NCI-H1436 treated with DMSO at 0.1 percent for 48 hours (cell line): ENCODE data around the gene RPGRIP1L.
A peak's percentile ranks its signal among the peaks of the same experiment; 100 is the strongest.

Experiments
- DNase-seq: peaks from one replicate; lab custom pipeline; 2025; lab: John Stamatoyannopoulos, UW

The RPGRIP1L gene

DNA sequence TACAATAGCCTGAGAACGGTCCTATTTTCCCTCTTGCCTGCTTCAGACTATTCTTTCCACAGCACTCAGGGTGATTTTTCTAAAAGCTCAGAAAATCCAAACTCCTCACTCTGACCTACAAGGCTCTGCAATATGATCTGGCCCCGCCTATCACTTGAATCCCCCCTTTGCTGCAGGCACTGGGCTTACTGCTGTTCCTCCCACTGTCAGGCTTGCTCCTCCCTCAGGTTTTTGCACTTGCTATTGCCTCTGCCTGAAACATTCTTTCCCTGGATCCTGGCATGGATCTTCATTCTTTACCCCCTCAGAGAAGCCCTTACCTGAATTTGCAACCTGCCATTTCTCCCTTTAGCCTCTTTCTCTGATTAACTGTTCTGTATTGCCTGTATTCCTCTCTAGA is 52.3 kb downstream of the RPGRIP1L start:
- DNase-seq = no peak

DNA sequence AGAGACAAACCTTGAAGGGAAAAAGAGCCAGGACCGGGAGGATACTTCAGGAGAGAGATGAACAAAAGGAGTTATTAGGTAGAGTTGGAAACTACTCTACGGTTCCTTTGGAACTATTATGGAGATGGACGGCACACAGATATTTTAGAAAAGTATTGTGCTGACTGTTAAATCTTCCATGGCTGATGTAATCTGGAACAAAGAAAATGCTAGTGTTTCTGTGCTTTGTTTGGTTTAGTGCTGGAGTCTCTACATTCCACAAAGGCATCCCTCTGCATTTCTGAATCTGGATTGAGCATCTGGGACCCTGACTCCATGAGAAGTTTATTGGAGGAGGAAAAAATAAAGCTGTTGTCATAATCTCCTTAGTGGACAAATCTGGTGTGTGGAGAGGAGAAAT is 57.2 kb downstream of the RPGRIP1L start:
- no peak for DNase-seq

DNA sequence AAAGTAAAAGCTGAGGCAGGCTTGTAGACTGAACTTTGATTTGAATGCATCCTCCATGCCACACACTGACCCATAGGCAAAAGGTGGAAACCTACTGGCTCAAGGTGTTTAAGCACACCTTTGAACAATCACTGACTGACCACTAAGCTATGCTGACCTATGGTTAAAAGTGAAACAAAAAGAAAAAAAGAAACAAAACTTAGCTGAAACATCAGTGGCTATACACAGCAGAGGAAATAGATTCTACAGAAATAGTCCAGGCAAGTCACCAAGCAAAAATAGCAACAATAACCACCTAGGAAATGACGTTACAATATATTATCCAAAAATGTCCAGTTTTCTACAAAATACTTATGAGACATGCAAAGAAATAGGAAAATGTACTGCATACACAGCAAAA is 60.2 kb downstream of the RPGRIP1L start:
- no peak for DNase-seq

DNA sequence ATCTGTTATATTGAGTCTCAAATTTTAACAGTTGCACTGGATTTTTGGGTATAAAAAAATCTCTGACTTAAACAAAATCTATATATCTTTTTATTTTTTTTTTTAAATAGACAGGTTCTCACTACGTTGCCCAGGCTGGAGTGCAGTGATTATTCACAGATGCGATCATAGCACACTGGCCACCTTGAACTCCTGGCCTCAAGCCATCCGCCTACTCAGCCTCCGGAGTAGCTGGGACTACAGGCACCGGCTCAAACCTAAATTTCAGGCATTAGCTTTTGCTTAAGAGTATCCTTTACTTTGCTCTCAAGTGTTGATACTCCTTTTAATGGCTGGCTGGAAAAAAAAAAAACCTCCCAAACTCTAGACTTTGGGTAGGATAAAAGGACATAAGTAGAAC is 61.6 kb downstream of the RPGRIP1L start:
- DNase-seq = no peak

DNA sequence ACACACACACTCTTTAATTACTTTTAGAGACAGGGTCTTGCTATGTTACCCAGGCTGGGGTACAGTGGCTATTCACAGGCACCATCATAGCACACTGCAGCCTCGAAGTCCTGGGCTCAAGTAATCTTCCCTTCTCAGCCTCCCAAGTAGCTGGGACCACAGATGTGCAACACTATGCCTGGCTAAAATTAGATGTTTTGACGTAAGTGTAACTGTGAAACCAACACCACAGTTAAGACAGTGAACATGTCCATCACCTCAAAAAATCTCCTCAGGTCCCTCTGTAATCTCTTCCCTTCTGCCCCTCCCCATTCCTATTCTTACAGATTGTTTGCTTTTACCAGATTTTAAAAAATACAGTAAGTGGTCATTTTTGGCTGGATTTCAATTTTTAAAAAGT is 66.7 kb downstream of the RPGRIP1L start:
- DNase-seq = no peak

DNA sequence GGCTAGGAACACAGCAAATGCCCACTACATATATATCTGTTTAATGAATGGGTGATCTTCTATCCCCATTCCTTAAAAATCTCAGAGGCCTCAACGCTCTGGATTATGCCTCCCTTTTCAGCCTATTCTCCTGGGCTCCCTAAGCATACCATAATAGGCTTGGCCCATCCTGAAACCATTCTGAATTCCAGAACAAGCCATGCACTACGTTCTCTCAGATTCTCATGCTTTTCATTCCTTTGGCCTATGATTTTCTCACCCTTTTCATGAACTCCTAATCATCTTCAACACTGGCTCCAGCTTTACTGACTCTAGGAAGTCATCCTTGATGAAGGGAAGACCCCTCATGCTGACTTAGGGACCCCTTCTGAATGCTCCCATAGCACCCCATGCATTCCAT is 71.1 kb downstream of the RPGRIP1L start:
- no peak for DNase-seq

DNA sequence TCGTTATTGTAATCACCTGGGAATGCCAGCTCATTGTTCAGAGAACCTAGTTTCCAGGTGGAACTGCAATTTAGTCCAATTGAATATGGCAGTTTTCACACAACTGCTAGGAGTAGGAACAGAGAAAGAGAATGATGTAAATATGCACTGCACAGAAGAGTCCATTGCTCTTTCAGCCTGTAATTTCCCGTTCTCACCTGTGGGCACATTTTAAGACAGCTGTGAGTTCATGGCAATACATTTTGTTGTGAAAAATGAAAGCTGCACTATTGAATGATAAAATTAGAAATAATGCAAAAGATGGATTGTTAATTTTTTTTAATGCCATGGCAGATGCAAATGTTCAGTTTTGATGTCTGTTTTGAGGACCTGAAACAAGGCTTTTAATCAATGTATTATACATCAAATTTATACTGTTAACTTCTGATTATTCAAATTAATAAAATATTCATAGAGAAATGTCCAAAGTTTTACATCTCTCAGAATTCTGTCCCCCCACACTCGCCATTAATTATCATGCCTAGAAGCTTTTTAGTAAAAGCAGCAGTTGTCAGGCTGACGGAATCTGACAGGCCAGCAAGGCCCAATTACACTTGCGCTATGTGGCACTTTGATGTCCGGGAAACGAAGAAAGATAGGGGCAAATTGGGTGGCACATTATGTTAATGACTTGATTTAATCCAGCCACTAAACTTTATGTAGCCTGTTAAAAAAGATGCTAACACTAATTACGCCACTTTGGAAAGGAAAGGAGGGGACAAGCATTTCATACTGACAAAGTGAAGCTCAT is 72.2 kb downstream of the RPGRIP1L start:
- DNase-seq = peak; percentile 0

DNA sequence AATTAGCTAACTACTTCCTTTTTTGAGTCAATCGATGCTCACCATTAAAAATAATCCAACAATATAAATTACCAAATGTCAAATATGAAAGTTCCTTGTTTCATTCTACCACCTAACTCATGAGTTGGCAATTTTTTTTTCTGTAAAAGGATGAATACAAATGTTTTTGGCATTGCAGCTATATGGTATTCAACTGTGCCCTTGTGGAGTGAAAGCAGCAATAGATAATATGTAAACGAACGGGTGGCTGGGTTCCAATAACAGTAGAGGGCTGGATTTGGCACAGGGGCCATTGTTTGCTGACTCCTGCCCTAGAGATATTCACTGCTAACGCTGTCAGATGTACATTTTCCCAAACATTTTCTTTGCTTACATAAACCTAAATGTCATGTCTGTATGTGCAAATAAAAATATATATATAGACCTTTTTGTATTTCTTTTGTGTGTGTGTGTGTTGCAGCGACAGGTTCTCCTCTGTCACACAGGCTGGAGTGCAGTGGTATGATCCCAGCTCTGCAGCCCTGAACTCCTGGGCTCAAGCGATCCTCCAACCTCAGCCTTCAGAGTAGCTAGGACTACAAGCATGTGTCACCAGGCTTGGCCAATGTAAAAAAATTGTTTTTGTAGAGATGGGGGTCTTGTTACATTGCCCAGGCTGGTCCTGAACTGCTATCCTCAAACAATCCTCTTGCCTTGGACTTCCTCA is 73.9 kb downstream of the RPGRIP1L start:
- DNase-seq = no peak

DNA sequence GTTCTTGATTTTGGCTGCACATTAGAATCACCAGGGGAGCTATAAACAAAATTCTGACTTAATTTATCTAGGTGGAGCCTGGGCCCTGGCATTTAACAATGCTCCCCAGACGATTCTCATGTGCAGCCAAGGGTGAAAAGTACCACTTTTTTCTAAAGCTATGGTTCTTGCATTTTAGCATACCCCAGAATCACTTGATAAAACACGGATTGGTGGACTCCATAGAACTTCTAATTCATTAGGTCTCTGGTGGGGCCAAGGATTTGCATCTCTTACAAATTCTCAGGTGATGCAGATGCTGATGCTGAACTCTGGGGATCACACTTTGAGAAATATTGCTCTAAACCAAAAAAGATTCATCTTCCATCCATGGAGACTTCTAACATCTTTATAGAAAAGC is 74.5 kb downstream of the RPGRIP1L start:
- peak; percentile 0 for DNase-seq

DNA sequence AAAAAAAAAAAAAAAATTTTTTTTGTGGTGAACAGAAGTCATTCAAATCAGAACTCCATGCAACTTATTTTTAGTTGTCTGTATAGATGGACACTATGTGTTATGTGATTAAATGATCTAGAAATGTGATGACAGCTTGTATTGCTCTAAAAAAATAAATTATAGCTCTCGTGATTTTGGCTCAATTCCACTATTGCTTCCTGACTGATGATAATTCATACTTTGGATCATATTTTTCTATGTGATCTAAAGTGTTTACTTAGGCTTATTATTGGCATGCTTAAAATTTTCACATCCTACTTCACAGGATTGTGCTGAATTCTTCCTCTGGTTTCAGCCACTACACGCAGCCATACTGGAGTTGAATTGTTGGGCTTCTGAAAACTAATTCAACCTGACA is 76.8 kb downstream of the RPGRIP1L start:
- DNase-seq = no peak

DNA sequence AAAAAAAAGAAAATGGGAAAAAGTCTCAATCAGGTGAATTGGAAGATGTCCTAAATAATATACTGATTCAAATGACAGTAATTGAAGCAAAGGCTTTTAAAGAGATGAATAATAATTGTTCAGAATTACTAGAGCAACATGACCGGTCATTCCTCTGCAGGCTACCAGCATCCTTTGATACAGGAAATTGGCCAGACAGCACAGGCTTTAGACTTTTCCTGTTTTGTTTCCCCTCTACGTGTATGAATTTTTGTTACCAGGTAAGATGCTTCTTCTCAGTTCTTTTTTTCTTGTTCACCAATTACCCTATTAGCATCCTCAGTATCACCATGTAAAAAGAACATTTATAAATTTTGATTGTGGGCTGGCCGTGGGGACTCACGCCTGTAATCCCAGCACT is 77.5 kb downstream of the RPGRIP1L start:
- DNase-seq = no peak

DNA sequence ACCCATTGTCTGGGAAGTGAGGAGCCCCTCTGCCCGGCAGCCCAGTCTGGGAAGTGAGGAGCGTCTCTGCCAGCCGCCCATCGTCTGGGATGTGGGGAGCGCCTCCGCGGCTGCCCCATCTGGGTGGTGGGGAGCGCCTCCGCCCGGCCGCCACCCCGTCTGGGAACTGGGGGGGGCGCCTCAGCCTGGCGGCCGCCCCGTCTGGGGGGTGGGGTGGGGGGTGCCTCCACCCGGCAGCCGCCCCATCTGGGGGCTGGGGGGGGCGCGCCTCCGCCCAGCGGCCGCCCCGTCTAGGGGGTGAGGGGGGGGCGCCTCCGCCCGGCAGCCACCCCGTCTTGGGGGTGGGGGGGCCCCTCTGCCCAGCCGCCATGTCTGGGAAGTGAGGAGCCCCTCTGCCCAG is 78.4 kb downstream of the RPGRIP1L start:
- DNase-seq = no peak

DNA sequence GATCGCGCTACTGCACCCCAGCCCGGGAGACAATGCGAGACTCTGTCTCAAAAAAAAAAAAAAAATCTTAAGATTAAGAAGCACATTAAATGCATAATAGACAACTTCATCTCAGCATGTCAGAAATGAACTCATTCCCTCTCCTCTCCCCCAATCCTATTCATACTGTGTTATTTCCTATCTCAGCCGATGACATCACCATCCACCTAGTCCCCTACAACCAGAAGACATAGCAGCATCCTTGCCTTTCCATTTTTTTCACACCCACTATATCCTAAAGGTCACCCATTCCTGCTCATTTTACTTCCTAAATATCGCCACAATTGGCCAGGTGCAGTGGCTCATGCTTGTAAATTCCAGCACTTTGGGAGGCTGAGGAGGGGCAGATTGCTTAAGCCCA is 81.3 kb downstream of the RPGRIP1L start:
- DNase-seq = no peak

DNA sequence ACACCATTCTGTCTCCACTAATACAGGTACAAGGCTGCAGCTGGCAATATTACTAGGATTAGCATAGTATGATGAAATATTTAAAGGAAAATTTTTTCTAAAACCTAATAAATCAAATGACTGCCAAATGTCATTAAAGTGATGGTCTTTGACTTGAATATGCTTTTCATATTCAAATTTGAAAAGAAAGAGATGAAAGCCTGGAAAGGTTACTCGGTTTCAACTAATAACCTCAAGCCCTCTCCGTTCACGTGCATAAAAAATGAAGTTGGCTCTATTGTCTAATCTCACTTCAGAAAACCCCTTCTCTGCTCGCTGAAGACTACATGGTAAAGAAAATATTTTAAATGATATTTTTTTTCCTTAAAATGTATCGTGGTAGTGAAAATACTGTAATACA is 83.2 kb downstream of the RPGRIP1L start:
- DNase-seq = no peak

DNA sequence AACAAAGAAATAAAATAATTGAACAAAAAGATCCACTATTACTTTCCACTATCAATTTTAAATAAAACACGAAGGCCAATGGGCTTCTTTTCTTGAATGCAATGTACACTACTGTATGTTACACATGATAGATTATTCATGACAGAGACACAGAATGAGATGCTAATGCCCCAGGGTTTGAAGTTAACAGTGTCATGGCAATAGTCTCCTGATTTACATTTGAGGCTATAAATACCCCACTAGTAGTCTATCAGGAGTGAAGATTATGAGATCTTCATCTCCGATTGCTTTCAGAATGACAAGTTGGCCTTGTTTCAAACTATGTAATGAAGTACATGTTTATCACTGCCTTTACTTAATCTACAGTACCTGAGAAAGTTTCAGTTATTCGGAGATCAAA is 84.4 kb downstream of the RPGRIP1L start:
- no peak for DNase-seq

DNA sequence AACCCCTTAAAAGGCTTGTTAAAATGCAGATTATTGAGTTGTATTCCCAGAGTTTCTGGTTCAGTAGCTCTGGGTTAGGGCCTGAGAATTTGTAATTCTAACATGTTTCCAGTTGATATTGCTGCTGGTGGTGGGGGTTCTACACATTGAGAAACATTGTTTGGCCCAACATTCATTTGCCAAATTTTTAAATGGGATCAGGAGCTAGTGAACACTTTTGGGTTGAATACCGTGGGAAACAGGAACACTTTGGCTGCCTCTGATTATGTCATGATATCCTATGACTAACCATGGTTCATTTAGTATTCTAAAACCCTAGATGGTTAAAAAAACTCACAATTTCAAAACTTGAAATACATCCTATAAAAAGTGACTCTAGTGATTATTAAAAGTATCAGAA is 89.3 kb downstream of the RPGRIP1L start:
- no peak for DNase-seq

DNA sequence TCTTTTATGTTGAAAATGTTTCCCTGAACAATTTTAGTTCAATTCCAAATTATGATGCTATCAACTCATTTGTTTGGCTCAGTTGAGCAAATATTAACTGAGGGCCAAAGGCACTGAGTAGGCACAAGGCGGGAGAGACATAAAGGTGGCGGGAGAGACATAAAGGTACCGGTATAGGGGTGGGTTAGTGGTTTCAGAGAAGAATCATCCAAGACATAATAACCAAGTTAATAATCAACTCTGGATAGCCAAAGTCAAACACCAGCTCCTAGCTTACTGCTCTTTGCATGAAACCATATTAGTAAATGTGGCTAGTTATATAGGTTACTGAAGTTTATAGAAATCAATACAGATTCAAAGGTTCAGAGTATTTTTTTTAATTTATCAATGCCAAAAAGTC is 91.7 kb downstream of the RPGRIP1L start:
- DNase-seq = no peak

DNA sequence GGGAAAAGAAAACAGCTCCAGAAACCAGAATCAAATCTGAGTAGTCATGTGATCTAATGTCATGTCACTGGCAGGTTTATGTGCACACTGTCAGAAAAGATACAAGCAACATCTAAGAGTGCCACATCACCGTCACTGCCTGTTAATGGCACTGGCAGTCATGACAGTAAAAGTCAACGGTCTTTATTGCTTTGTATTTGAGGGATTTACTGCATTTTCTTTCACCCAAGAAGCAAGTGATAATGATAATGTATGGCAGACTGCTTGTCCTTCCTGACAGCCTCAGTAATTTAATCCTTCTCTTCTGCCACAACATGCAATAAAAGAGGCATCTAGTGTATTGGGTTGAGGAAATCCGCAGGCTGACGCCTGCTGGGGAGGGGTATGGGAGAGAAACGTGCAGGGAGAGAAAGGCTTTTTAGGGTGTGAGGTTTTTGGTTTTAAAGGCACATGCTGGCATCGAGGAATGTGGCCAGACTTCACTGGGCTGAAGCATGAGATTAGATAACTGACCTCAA is 92.4 kb downstream of the RPGRIP1L start:
- no peak for DNase-seq

DNA sequence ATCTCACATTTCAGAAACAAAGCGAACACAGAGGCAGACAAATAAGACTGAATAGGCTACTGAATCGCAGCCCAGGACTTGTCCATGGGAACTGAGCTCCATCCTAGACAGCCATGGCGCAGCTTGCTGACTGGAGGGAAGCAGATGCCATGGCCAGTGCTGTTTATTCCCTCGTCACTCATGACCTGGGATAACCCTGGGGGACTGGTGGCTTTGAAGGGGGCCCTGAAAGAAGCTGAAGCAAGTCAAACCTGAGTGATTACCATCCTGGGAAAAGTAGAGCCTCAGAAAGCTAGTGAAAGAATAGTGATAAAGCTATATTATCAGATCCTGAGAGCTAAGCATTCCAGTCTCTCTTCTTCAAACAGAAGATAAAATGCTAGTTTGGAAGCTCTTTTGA is 94.1 kb downstream of the RPGRIP1L start:
- no peak for DNase-seq

DNA sequence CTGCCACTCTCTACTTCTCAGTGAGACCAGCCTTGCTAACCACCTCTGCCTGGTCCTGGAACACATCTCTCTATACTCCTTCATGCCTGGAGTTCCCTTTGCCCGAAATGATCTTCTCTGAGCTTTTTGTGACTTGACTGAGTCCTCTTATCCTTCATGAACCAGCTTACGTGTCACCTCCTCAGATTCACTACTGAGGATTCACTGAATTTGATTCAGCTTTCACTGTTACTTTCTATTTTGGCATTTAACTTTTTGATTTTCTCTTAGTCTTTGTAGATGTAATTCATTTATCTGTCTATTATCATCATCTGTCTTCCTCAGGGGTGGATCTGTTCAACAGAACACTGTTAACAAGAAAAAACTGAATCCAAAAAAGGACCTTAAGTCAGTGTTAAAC is 95.6 kb downstream of the RPGRIP1L start:
- DNase-seq = no peak

DNA sequence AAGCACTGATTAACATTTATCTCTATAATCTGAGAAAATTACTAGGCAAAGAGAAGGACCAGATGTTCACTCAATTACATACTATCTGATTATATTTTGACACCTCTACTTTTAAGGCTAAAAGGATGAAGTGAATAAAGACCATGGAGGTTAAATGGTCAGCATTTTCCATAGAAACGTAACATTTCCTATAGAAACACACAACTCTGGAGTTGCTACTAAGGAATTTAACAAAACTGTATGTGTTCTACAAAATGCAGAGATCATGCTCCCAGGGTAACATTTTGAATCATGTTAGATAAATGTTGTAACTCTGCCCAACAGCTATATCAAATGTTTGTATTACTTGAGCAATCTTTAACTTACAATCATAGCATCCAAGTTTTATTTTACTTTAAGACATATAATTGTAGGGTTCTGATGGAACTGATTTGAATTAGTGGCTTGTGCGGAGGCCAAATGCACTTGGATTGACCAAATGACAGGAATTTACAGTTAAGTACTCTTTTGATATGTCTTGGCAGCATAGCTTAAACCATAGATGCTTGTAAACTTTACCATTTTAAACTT is 97.7 kb downstream of the RPGRIP1L start:
- no peak for DNase-seq

DNA sequence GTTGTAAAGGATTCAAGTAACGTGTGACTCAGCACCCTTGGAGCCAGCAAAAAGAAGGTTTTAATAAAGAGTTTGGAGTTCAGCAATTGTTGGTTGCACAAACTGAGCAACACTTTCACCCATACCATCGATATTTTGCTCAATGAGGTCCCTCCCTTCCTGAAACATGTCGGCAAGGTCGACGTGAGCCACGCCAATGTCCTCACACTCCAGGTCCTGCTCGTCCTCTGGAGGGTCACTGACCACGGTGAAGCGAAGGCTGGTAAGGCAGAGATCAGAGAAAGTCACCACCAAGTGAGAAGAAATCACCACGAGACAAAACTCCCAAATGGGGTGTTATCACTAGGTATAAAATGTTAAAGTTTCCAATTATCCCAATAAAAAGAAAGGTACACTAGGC is 98.3 kb downstream of the RPGRIP1L start:
- no peak for DNase-seq

DNA sequence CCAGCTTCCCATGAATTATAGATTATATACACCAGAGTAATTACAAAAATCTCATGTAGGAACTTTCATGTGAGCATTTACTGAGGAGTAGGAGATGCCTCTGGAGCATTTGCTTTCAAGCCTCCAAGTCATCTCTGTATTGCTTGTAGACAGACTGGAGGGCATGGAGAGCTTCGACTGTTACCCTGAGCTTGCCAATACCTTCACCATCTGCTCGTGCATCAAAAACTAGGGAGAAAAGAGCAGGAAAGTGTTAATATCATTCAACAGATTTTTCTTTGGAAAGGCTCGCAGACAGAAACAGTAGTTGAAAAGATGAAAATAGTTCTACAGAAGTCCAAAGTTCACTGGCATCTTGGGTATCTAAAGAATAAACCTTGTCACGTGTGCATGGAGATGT is 101.7 kb downstream of the RPGRIP1L start:
- no peak for DNase-seq
